T-helper 22 cell (primary cell): ENCODE data around the gene PLA2G4E.

Experiments
- DNase-seq: peaks from one replicate; pipeline ENCODE4 v3.0.0-alpha.2; 2020; ENCODE audit warnings: low read depth

PLA2G4E gene, protein sequence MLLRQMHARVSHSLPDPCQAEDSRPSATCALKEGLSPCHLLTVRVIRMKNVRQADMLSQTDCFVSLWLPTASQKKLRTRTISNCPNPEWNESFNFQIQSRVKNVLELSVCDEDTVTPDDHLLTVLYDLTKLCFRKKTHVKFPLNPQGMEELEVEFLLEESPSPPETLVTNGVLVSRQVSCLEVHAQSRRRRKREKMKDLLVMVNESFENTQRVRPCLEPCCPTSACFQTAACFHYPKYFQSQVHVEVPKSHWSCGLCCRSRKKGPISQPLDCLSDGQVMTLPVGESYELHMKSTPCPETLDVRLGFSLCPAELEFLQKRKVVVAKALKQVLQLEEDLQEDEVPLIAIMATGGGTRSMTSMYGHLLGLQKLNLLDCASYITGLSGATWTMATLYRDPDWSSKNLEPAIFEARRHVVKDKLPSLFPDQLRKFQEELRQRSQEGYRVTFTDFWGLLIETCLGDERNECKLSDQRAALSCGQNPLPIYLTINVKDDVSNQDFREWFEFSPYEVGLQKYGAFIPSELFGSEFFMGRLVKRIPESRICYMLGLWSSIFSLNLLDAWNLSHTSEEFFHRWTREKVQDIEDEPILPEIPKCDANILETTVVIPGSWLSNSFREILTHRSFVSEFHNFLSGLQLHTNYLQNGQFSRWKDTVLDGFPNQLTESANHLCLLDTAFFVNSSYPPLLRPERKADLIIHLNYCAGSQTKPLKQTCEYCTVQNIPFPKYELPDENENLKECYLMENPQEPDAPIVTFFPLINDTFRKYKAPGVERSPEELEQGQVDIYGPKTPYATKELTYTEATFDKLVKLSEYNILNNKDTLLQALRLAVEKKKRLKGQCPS

DNA sequence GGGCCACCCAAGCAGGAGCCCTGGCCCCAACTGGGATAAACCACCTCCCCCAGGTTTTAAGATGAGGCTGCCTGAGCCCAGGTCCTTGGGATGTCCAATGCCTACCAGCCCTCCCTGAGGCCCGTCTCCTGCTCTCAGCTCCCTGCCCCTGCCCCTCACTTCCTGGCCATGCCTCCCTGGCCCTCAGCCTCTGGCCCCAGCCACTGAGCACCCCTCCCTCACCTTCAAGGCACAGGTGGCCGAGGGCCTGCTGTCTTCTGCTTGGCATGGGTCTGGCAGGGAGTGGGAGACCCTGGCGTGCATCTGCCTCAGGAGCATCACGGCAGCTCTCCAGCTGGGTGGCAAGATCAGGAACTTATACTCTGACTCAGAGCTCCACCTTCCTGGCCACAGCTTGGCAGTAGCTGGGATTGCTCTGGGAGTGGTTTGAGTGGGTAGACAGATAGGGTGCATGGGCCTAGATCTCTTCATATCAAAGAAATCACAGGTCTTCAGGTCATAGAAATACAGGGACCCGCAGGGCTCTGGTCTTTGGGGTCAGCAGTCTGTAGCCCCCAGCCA lies at the start of gene PLA2G4E:
Gene PLA2G4E, minus strand, starts transcription at position 330 of the 561 bp plus-strand sequence. Its CDS starts 12 bp downstream, at position 318.
- DNase-seq = no peak

DNA sequence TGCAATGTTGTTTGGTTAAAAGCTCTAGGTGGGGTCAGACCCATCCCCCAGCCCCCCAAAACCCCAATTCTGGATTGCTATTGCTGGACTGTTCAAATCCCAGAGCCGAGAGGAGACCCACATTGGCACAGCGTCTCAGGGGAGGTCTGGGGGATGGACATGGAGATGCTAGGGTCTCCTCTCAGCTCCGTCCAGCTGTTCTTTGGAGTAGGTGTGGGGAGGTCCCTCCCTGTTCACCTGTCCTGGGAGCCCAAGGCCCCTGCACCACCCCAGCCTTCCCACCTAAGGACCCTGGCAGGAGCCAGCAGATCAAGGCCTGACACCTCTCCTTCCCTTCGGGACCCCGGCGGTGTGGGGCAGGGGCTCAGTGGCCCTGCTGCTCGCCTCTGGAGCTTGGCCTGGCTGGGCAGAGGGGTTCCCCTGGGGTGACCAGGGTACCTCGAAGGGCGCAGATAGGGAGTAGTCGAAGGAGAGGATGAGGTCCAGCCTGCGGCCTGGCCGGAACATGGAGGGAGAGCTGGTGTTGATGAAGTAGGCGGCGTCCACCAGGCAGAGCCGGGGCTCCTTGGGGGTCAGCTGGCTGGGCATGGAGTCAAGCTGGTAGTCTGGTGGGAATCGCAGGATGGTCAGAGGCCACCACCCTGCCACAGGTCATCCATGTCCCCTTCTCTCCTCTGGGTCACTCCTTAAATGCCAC lies 49.6 kb upstream of the PLA2G4E start:
- no peak for DNase-seq

DNA sequence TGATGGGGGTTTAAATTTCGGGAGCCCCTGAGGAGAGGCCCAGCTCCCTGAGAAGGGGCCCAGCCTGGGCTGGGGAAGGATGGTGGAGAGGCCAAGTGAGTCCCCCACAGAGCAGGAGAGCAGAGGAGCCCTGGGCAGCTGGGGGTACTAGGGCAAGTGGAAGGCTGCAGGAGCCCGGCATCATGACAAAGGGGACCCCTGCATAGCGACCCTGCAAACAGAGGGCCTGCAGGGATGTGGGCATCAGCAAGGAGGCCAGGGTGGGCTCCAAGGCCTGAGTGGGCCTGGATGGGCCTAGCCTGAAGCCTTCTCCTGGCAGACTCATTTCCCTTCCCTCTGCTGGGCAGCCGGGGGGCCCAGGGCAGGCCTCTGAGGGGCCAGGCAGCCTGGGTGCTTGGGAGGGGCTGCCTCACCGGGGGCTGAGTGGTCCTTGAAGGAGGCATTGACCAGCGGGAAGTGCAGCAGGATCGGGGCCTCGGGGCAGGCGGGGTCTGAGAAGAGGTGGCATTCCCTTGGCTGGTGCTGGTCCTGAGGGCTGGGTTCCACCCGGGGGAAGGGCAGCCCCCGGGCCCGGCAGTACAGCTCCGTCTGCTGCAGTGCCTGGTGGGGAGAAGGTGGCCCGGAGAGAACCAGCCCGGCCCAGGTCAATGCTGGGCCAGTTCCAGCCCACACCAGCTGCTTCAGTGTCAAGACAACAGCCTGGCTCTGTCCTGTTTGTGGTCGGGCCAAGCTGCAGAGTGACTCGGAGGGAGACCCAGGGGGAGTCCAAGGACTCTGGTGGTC lies 48.8 kb upstream of the PLA2G4E start:
- no peak for DNase-seq

DNA sequence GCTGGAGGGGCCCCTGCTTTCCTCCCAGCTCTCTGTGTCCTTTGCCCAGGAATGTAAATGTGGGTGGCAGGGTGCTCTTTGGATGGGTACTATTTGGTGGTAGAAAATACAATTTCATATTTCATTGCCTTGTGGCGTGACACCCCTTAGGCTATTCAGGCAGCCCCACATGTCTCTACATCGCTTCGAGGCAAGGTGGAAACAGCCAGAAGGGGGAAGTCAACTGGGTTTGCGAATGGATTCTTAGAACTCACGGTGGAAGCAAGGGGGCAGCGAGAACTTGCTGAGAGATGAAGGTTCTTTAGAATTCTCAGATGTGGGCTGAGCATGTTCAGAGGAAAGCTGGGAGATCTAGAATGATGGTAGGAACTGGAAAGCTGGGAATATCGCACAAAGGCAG lies 48.2 kb upstream of the PLA2G4E start:
- no peak for DNase-seq

DNA sequence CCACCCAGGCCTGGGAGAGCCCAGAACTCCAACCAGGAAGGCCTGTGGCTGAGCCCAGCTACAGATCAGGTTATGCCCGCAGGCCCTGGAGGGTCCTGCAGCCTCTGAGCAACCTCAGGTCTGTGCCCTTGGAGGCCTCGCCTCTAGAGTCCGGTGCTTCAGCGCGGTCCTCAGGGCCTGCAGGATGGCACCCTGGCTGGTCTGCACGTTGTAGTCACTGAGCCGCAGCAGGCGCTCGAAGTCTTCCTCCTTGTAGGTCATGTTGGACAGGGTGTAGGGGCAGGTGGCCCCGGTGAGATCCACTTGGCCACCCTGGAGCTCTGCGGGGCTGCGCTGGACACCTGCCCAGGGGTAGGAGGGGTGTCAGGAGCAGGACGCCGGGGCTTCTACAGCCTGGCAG lies 47.8 kb upstream of the PLA2G4E start:
- no peak for DNase-seq

DNA sequence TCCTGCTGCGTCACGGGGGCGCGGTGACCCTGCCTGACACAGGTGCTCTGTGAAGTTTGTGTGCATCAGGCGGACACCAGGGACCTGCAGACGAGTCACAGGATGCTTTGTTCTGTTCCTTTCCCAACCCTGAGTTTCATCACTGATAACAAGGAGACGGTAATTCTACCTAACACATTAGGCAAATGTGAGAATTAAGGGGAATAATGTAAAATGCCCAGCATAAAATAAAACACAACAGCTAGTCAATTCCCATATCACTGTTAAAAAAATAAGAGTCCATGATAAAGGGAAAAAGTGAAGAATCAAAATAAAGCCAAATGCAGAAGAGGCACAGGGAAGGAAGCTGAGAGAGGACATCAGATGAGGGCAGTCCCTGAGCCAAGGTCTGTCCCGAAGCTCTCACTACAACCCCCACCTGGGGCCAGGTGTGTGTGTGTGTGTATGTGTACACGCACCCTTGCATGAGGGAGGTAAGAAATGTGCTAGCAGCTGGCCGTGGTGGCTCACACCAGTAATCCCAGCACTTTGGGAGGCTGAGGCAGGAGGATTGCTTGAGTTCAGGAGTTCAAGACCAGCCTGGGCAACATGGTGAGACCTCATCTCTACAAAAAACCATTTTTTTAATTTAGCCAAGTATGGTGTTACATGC lies 46.0 kb upstream of the PLA2G4E start:
- DNase-seq = no peak

DNA sequence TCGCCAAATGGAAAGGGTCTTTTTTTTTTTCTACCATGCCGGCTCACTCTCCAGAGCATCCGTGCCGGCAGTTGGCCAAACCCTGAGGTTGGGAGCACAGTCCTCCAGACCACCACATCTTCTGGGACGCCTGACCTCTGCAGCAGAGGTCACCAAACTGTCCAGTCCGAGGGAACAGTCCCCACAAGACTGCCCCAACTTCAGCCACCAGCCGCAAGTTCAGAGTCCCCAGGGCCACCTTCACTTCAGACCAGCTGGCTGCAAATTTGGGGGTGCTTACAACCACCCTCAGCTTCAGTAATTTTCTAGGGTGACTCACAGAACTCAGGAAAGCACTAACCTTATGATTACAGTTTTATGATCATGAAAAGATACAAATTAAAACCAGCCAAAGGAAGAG lies 44.6 kb upstream of the PLA2G4E start:
- no peak for DNase-seq

DNA sequence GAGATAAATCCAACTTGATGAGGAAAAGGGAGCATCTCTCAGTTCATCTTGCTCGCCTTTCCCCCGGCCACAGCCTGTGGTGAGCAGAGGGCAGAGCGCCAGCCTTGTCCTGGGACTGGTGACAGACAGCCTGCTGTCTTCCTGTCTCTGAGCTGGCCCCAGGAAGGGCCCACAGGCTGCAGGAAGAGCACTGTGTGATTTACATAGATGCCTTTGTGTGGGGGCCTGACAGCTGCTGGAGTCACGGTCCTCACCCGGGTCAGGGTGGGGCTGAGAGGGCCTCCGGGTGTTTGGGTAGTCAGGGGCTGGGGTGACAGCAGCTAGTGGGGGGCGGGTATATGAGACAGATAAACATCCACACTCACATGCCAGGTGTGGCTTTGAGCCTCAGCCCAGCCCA lies 44.2 kb upstream of the PLA2G4E start:
- DNase-seq = no peak

DNA sequence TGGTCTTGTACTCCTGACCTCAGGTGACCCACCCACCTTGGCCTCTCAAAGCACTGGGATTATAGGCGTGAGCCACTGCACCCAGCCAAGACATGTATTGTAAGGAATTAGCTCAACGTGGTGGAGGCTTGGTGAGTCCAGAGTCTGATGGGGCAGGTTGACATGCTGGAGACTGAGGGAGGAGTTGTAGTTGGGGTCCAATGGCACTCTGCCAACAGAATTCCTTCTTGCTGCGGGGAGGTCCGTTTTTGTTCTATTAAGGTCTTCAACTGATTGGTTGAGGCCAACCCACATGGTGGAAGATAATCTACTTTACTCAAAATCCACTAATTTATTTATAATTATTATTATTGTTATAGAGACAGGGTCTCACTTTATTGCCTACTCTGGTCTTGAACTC lies 43.4 kb upstream of the PLA2G4E start:
- no peak for DNase-seq

DNA sequence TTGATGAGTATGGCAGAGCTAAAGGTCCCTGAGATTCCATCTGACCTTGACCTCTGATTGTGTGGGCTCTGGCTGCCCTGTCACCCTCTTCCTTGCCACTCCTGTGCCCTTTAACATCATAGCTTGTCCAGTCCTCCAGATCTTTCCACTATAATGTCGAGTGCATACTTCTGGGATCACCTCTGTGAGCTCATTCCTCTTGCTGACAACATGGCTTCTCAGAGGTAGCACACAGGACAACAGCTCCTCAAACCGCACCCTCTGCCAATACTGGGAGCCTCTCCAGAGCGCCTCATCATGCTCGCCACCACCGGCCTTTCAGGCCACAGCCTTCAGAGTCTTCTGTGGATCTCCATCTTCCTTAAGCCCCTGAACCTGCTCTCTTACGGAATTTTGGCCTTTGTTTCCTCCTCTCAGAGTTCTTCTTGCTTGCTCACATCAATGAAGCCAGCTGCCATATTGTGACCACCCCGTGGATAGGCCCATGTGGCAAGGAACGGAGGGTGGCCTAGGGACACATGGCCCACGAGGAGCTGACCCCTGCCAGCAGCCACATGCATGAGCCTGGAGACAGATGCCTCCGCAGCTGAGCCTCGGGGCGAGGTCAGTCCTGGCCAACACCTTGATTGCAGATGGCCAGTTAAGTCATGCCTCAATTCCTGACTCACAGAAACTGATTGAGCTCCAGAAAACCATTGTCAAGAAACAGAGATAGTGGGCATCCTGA lies 42.4 kb upstream of the PLA2G4E start:
- DNase-seq = no peak

DNA sequence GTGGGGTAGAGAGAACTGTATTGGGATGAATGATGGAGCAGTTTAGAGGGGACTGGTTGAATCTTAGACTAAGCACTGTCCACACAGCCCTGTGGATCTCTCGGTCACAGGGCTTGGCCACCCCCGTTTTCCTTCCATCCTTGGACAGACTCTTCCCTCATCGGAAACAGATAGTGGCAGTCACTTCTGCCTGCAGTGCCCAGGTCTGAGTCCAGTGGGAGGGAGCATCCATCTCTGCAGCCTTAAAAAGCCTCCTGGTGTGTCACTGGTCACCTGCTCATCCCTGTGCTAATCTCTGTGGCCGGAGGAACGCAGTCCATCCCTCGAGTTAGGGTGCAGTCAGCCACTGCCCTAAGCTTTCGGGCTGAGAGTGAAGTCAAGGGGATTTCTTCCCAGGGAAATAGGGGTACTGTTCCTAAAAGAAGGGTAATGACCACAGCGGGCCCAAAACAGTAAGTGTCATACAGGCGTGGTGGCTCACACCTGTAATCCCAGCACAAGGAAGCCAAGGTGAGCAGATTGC lies 41.5 kb upstream of the PLA2G4E start:
- no peak for DNase-seq

DNA sequence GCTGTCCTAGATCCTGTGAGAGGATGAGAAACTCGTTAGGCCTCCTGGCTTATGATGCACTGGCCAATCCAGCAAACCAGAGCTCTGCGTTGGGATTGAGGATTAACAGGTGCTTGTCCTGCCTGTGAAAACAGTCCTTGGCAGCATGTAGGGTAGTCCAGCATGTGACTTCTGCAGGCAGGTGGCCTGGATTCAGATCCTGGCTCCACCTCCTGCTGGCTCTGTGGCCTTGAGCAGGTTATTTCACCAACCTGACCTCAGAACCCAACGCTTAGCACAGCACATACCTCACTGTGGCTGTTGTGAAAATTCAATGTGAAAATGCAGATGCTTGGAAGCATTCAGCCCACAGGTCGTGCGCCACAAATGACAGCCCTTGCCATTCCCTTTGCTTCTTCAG lies 40.0 kb upstream of the PLA2G4E start:
- DNase-seq = no peak

DNA sequence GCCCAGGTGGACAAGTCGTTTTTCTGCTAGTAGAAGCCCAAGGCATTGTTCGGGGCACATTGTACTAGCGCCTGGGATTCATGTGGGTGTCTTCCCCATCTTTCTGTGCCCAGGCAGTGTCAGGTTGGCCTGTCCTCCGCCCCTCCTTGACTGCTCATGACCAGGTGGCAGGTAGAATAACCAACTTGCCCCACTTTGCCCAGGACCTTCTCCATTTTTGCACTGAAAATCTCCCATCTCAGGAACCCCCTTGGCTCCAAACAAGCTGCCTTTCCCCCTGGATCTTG lies 39.6 kb upstream of the PLA2G4E start:
- no peak for DNase-seq

DNA sequence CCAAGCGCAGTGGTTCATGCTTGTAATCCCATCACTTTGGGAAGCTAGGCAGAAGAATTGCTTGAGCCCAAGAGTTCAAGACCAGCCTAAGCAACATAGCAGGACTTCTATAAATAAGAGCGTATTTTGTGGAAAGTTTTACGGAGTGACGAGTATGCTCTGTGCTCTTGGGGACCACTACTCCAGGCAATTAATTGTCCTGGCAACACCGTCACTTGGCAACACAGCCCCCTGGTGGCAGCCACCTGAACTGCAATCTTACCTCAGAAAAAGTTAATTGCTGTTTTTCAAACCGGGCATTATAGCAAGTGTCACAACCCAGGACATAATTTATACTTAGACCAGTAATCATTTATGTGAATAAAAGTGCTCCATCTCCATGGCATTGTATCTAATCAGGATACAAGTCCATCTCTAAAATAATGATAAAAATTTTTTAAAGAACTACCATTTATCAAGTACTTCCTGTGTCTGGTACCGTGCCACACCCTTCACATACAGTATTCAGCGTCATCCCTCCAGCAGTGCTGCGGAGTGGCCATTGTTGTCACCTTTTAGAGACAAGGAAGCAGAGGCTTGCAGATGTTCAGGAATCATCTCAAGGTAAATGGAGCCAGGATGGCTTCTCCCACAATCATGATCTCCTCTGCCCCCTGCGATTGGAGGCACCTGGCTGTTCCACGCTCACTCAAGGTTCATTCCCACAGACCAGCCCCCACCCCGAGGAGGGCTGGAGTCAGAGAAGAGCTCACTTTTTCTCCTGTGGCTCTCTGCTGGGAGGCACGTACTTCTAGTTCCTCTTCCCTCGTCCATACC lies 39.0 kb upstream of the PLA2G4E start:
- no peak for DNase-seq

DNA sequence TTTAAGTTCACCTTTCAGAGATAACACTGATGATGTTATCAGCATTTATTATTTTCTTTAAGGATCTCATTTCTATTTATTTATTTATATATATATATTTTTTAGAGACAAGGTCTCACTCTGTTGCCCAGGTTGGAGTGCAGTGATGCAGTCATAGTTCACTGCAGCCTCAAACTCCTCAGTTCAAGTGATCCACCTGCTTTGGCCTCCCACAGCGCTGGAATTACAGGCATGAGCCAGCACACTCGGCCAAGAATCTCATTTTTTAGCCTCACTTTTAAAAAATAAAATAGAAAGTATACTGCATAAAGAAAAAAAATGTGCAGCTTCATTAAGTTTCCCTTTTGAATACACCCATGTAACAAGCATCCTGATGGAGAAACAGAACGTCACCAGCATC lies 37.9 kb upstream of the PLA2G4E start:
- DNase-seq = no peak

DNA sequence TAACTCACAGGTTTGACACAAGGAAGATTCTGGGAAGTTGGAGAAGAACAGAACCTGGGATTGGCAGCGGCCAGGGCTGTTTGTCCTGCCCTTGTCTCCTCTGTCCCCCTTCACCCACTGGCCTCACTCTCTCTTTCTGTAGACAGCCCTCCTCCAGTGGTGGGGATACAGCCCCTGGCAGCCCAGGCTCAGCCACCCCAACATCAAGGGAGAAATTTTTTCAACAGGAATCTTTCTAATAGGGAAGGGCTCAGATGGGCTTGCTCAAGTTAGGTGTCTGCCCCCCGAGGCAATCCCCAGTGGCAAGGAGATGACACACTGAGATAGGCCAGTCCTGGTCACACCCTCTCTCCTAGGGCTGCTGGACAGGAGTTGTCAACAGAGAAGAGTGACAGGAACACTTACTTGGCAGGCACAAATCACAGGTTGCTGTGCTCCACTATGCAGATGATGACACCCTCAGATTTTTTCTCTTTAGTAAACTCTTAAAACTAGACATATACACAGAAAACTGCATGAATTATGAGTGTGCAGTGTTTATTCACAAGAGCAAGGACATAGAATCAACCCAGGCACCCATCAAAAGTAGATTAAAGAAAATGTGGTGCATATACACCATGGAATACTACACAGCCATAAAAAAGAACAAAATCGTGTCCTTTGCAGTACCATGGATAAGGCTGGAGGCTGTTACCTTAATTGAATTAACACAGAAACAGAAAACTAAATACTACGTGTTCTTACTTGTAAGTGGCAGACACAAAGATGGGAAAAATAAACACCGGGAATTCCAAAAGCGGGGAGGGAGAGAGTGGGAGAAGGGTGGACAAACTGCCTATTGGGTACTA lies 37.2 kb upstream of the PLA2G4E start:
- DNase-seq = no peak

DNA sequence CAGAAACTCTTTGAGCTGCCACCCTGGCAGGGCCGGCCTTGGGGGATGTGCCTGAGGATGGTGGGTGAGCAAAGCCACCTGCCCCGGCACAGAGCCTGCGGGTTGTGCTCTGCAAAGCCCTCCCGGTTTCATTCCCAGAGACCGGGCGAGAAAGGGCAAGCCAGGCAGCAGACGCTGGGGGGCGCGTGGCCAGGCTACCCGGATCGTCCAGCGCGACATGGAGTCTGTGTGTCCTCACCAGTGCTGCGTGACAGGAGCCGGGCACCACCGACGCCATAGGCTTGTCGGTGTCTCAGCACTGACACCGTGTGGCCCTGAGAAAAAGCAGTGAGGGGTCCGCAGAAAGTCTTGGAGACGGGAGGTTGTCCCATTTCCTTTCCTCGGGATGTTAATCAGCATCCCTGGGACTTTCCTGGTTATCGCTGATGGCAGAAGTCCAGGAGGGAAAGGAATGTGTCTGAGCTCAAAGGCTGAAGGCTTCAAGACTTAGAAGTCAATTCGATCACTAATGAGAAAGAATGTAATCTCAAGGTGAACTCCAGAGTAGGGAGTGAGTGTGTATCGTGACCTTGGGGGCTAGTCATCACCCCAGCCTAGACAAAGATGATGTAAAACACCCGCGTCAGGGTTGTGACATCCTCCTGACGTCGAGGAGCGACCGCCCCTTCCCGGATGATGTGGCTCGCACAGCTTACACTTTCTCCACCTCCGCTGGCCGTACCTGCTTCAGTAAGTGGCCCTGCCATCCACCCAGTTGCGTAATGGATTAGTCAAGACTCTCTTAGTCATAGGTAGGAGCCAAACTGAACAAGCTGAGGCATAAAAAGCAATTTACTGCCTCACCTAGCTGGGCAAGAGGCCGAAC lies 36.3 kb upstream of the PLA2G4E start:
- peak; percentile 50 for DNase-seq

DNA sequence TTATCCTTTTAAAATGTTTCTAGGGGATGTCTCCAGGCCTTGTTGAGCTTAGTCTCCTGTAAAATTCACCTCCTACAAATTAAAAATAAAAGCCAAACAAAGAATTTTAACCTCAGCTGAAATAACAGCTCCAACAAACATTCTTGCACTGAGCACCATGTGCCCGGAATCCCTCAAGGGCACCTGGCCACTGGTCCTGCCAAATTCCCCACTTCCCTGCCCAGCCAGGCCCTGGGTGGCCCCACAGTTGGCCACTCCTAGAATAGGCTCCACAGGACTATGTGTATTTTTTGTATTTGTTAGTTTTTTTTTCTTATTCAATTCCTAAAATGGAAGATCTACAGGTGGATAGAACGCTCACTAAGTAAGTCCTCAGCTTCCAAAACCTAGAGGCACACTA lies 33.1 kb upstream of the PLA2G4E start:
- no peak for DNase-seq
